ENCODE data around the gene STRIP1. TPM values are rescaled to one million over a fixed set of nuclear protein-coding genes. Genes with fewer than 3 reads are reported as not detected.

The STRIP1 gene
- total RNA-seq, 1 donor from 2014 or later, result 39.1 TPM

DNA sequence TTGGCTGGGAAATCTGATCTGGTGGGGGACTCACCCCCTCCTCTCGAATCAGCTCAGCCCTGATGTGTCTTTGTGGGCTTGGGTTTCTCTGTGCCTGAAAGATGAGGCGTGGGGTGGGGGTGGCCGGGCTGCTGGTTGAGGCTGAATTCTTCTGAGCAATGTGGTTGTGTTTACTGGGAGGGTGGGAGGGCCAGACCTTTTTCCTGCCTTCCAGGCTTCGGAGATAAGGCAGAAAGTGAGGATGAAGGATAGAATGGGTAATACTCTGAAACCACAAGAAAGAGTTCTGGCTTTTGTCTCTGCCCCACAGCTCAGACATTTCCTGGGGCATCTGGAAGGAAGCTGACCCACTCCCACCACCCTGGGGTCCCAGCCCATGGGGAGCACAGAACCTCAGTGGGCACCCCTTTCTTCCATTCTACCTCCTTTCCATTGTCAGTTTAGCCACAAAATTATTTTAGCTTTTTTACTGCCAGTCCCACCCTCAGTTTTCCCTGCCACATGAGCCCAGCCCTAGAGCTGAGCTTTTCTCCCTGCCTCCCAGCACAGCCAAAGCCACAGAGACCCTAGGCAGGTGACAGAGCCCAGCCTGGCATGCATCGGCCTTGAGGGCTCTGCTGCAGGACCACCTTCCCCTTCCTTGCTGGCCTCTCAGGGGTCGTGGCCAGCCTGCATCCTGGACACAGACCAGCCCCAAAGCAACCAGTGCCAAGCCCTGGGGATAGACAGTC, 24.9 kb downstream of the STRIP1 start:
- DNase-seq (ENCODE audit: low spot score), result no peak
- Mint-ChIP-seq H3K36me3 (ENCODE audit: low read depth) (peaks cover 41% of the 10 kb centered on the region), H3K27ac (no peak overlapping the region), H3K4me3 (ENCODE audit: low read depth) (no peak overlapping the region), H3K27me3 (ENCODE audit: low read depth) (no peaks in the 10 kb centered on the region), H3K9me3 (no peaks in the 10 kb centered on the region), H3K4me1 (ENCODE audit: low read depth) (peaks cover 2% of the 10 kb centered on the region)
- intact Hi-C loops (cut with micrococcal nuclease), result no loop called here

DNA sequence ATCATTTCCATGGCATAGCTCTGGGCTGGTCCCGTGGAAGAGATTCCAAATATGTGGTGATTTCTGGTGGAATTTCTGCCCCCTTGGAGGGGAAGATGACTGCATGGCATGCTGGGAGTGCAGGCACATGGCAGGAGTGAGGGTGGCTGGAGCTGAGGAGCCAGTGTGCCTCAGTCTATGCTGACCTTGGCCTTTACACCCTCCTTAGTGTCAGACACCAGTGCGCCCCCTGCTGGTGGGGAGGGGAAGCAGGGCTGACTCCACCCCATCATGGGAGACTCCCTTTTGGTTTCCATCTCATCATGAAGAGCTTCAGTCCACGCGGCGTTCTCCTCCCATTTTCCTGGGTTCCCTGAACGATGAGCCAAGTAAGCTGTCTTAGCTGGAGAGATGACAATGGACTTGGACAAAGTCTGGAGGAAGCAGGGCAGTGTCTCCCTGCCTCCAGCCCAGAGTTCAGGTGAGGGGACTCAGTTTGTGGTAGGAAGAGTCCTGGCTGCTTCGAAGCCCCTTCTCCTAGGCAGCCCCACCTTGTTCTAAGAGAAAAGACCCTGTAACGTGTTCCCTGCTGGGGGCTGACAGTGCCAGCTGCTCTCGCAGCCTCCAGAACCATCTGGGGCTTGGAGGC, 25.7 kb downstream of the STRIP1 start:
- peaks cover 2% of the 10 kb centered on the region for H3K4me1 Mint-ChIP-seq (ENCODE audit: low read depth)
- H3K27me3 Mint-ChIP-seq (ENCODE audit: low read depth), result peaks cover 2% of the 10 kb centered on the region
- no peak overlapping the region for H3K4me3 Mint-ChIP-seq (ENCODE audit: low read depth)
- peaks cover 33% of the 10 kb centered on the region for H3K36me3 Mint-ChIP-seq (ENCODE audit: low read depth)
- peak; percentile 68 for DNase-seq (ENCODE audit: low spot score)
- no peaks in the 10 kb centered on the region for H3K9me3 Mint-ChIP-seq
- no peak overlapping the region for H3K27ac Mint-ChIP-seq
- intact Hi-C loops (cut with micrococcal nuclease), result no loop called here

DNA sequence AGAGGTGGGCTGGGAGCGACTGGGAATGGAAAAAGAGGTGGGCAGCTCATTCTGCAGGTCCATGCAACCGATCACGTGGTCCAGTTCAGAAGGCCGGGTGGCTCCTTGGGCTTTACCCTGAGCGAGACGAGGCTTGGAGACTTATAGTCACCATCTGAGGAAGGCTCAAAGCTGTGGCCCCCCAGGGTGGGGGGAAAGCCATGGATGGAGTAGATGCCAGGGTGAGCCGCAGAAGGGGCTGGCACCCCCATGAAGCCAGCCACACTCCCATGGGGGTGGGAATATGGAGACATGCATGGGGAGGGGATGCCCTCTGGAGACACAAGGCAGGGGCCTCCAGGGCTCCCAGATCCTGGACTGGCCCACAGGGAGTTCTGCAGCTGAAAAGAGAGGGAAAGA, 26.2 kb downstream of the STRIP1 start:
- no peak for DNase-seq (ENCODE audit: low spot score)
- peaks cover 2% of the 10 kb centered on the region for H3K27me3 Mint-ChIP-seq (ENCODE audit: low read depth)
- no peaks in the 10 kb centered on the region for H3K9me3 Mint-ChIP-seq
- no peak overlapping the region for H3K4me3 Mint-ChIP-seq (ENCODE audit: low read depth)
- H3K27ac Mint-ChIP-seq, result no peak overlapping the region
- peaks cover 2% of the 10 kb centered on the region for H3K4me1 Mint-ChIP-seq (ENCODE audit: low read depth)
- intact Hi-C loops (cut with micrococcal nuclease), result no loop called here
- H3K36me3 Mint-ChIP-seq (ENCODE audit: low read depth), result peaks cover 28% of the 10 kb centered on the region

- intact Hi-C loops (cut with micrococcal nuclease), result no loop called here
- Mint-ChIP-seq H3K4me1 (ENCODE audit: low read depth) (peaks cover 2% of the 10 kb centered on the region), H3K9me3 (no peaks in the 10 kb centered on the region), H3K4me3 (ENCODE audit: low read depth) (no peak overlapping the region), H3K27me3 (ENCODE audit: low read depth) (peaks cover 8% of the 10 kb centered on the region), H3K27ac (no peak overlapping the region), H3K36me3 (ENCODE audit: low read depth) (peaks cover 22% of the 10 kb centered on the region)
- no peak for DNase-seq (ENCODE audit: low spot score)
These were observed 26.9 kb downstream of the STRIP1 start for GRCh38 chr1:110061341-110061740.

- H3K27me3 Mint-ChIP-seq (ENCODE audit: low read depth), result peaks cover 19% of the 10 kb centered on the region
These were observed 28.2 kb downstream of the STRIP1 start for GRCh38 chr1:110062612-110063011.

DNA sequence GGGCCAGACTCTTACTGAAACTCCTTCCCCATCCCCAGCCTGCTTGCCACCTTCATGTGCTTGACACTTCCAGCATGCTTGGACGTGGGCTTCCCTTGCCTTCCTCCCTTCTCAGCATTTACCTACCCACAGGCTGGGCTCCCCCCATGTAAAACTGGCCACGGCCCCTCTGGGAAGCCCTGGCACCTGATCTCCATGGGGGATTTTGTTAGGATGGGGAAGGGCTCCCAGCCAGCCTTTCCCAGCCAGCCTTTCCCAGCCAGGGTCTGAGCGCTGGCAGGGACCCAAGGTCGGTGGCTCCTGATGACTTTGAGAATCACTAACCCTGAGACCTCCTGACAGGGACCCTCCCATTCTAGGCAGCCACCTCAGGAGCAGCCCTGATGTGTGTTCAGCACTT, 29.4 kb downstream of the STRIP1 start:
- H3K27me3 Mint-ChIP-seq (ENCODE audit: low read depth), result peaks cover 28% of the 10 kb centered on the region

More at GRCh38 chr1:110062612-110063011, 28.2 kb downstream of the STRIP1 start:
- H3K27ac Mint-ChIP-seq, result no peak overlapping the region
- no peak overlapping the region for H3K4me3 Mint-ChIP-seq (ENCODE audit: low read depth)
- intact Hi-C loops (cut with micrococcal nuclease), result no loop called here
- H3K36me3 Mint-ChIP-seq (ENCODE audit: low read depth), result peaks cover 15% of the 10 kb centered on the region
- DNase-seq (ENCODE audit: low spot score), result no peak
- H3K9me3 Mint-ChIP-seq, result no peaks in the 10 kb centered on the region
- peaks cover 2% of the 10 kb centered on the region for H3K4me1 Mint-ChIP-seq (ENCODE audit: low read depth)

GRCh38 chr1:110064576-110065337, 30.3 kb downstream of the STRIP1 start:
- H3K27ac Mint-ChIP-seq, result no peak overlapping the region
- no peak overlapping the region for H3K4me3 Mint-ChIP-seq (ENCODE audit: low read depth)
- DNase-seq (ENCODE audit: low spot score), result no peak
- peaks cover 34% of the 10 kb centered on the region for H3K27me3 Mint-ChIP-seq (ENCODE audit: low read depth)
- H3K4me1 Mint-ChIP-seq (ENCODE audit: low read depth), result peaks cover 5% of the 10 kb centered on the region
- no peaks in the 10 kb centered on the region for H3K9me3 Mint-ChIP-seq
- H3K36me3 Mint-ChIP-seq (ENCODE audit: low read depth), result peaks cover 6% of the 10 kb centered on the region
- intact Hi-C loops (cut with micrococcal nuclease), result no loop called here

More for the DNA sequence above, 29.4 kb downstream of the STRIP1 start:
- Mint-ChIP-seq H3K4me1 (ENCODE audit: low read depth) (peaks cover 5% of the 10 kb centered on the region), H3K36me3 (ENCODE audit: low read depth) (peaks cover 6% of the 10 kb centered on the region), H3K4me3 (ENCODE audit: low read depth) (no peak overlapping the region), H3K27ac (no peak overlapping the region), H3K9me3 (no peaks in the 10 kb centered on the region)
- DNase-seq (ENCODE audit: low spot score), result no peak
- intact Hi-C loops (cut with micrococcal nuclease), result no loop called here

- Mint-ChIP-seq H3K4me1 (ENCODE audit: low read depth) (peaks cover 4% of the 10 kb centered on the region), H3K4me3 (ENCODE audit: low read depth) (no peak overlapping the region), H3K27me3 (ENCODE audit: low read depth) (peaks cover 38% of the 10 kb centered on the region), H3K27ac (no peak overlapping the region), H3K9me3 (no peaks in the 10 kb centered on the region), H3K36me3 (ENCODE audit: low read depth) (no peaks in the 10 kb centered on the region)
- no peak for DNase-seq (ENCODE audit: low spot score)
- intact Hi-C loops (cut with micrococcal nuclease), result no loop called here
These were observed 31.4 kb downstream of the STRIP1 start for GRCh38 chr1:110065841-110066240.

DNA sequence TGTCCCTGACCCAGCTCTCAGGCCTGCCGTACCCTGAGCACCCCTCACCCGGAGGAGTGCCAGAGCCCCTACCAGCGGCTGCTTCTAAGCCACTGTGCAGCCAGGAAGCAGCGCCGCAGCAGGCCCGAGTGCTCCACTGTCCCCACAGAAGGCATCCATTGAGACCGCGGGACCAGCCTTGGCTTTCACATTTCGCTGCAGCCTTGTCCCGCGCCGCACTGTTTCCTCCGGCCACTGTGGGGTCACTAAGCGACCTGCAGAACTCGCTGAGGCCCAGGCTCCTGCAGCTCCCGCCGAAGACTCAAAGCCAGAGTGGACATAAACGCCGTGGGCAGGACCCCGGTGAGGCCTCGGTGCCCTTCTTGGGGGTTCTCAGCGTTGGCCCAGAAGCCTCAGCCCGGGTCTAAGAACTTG, 33.1 kb downstream of the STRIP1 start:
- no peak for DNase-seq (ENCODE audit: low spot score)
- H3K36me3 Mint-ChIP-seq (ENCODE audit: low read depth), result no peaks in the 10 kb centered on the region
- no peak overlapping the region for H3K4me3 Mint-ChIP-seq (ENCODE audit: low read depth)

DNA sequence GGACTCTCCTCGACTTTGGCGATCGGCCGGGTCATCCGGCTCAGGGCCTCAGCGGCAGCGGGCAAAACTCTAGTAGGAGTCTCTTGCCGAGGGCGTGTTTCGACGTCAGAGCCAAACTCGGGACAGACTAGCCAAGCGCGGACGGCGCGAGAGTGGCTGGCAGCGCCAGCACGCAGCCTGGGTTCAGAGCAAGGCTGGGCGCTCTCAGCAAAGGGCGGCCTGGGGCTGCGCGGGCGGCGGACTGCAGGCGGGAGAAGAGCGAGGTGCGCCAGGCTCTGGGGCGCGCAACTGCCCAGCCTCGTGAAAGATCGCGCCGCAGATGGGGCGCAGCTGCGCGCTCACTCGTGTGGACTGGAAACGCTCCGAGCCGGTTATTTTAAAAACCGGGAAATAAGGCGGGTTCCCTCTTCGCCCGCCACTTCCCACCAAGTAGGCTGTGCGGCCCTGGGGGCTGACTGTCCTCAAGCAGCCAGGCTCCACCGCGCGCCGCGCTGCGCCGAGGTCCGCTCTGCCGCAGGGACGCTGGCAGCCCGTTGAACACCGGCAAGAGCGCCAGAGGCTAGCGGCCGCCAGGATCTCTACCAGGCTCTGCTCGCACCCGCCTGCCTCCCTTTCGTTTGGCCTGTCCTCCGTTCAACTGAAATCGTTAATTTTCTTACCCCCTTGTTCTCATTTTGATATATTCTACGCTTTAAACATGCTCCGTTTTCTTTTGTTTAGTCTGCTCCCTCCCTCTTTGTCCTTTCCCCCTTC, 33.6 kb downstream of the STRIP1 start:
- Mint-ChIP-seq H3K36me3 (ENCODE audit: low read depth) (no peaks in the 10 kb centered on the region), H3K27ac (peak overlapping the region; percentile 11), H3K4me1 (ENCODE audit: low read depth) (peaks cover 4% of the 10 kb centered on the region), H3K27me3 (ENCODE audit: low read depth) (peaks cover 58% of the 10 kb centered on the region), H3K9me3 (no peaks in the 10 kb centered on the region), H3K4me3 (ENCODE audit: low read depth) (peak overlapping the region; percentile 42)
- no peak for DNase-seq (ENCODE audit: low spot score)
- intact Hi-C loops (cut with micrococcal nuclease), result loop anchor here (2.0 kb wide), 1 partner anchor 17 kb away; no protein-coding TSS in a partner anchor

More for the DNA sequence above, 33.1 kb downstream of the STRIP1 start:
- H3K27ac Mint-ChIP-seq, result no peak overlapping the region
- intact Hi-C loops (cut with micrococcal nuclease), result no loop called here
- H3K4me1 Mint-ChIP-seq (ENCODE audit: low read depth), result peaks cover 4% of the 10 kb centered on the region
- peaks cover 53% of the 10 kb centered on the region for H3K27me3 Mint-ChIP-seq (ENCODE audit: low read depth)
- no peaks in the 10 kb centered on the region for H3K9me3 Mint-ChIP-seq

DNA sequence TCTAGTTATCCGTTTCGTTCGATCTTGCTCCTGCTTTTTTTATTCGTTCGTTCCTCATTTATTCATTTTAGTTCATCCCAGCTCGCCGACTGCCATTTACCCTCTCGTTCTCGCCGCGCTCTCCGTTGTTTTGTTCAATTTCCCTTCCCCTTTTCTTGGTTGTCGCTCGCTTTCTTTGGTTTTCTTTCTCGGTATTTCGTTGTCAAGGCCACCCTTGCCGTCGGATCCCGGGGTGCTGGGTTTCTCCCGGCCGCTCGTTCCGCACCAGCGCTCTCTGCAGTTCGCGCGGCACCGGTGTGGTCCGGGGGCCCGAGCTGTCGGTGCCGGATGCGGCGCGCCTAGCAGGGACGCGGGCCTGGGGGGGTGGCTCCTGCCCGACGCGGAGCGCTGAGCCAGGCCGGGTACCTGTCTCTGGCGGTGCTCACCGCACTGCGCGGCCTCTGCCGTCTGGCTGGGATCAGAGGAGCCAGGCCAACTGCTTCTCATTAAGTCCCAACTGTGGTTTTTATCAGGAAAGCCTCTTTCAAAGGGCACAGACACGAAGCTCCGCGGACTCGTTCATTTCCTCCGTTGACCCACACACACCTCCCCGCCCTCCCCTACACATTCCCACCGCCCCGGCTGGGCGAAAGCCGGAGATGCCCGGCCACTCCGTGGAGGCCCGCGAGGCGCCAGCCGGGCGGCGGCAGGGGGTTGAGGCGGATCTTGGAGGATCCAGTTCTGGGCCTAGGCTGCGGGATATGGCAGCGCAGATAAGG, 34.4 kb downstream of the STRIP1 start:
- H3K36me3 Mint-ChIP-seq (ENCODE audit: low read depth), result no peaks in the 10 kb centered on the region

More for the DNA sequence above, 34.4 kb downstream of the STRIP1 start:
- peak overlapping the region; percentile 11 for H3K27ac Mint-ChIP-seq
- H3K4me1 Mint-ChIP-seq (ENCODE audit: low read depth), result peaks cover 4% of the 10 kb centered on the region
- intact Hi-C loops (cut with micrococcal nuclease), result loop anchor here (2.0 kb wide), 1 partner anchor 16 kb away; no protein-coding TSS in a partner anchor
- H3K9me3 Mint-ChIP-seq, result no peaks in the 10 kb centered on the region
- DNase-seq (ENCODE audit: low spot score), result no peak
- H3K27me3 Mint-ChIP-seq (ENCODE audit: low read depth), result peaks cover 65% of the 10 kb centered on the region
- H3K4me3 Mint-ChIP-seq (ENCODE audit: low read depth), result peak overlapping the region; percentile 42
